Smooth muscle cell of the brain vasculature (primary cell): ENCODE results near the gene HLTF.
"Not testable (repeated sequence)": the region's sequence is repeated elsewhere in the genome, so short reads cannot be mapped to it uniquely, and the experiment has no call there.

Source experiments
- DNase-seq: peaks from one replicate; pipeline ENCODE4 v3.0.0-alpha.2; 2012; ENCODE audit warnings: low read depth, low spot score

Gene HLTF

GRCh38 chr3:148991219-148992026 lies 94.9 kb downstream of the HLTF start, which contains the start of gene GYG1:
Gene GYG1 (plus strand): TSS chr3:148991540. CDS start chr3:148991641, 101 bp downstream.
- no peak for DNase-seq

- no peak for DNase-seq
Measured at GRCh38 chr3:148990236-148990635, 96.1 kb downstream of the HLTF start.

GRCh38 chr3:148987551-148987950 lies 98.8 kb downstream of the HLTF start:
- DNase-seq, result not testable (repeated sequence)

- no peak for DNase-seq
Measured at GRCh38 chr3:148981273-148981672, 105.1 kb downstream of the HLTF start.
